ENCODE measurements around the gene SCARB2. TPM values are rescaled to one million over a fixed set of nuclear protein-coding genes. Genes with fewer than 3 reads are reported as not detected.
"Not testable (repeated sequence)": the region's sequence is repeated elsewhere in the genome, so short reads cannot be mapped to it uniquely, and the experiment has no call there.

Gene SCARB2, protein sequence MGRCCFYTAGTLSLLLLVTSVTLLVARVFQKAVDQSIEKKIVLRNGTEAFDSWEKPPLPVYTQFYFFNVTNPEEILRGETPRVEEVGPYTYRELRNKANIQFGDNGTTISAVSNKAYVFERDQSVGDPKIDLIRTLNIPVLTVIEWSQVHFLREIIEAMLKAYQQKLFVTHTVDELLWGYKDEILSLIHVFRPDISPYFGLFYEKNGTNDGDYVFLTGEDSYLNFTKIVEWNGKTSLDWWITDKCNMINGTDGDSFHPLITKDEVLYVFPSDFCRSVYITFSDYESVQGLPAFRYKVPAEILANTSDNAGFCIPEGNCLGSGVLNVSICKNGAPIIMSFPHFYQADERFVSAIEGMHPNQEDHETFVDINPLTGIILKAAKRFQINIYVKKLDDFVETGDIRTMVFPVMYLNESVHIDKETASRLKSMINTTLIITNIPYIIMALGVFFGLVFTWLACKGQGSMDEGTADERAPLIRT
- total RNA-seq, result 100 to 1,000 TPM; 102 to 112 TPM
- long read RNA-seq, full-length matches to known transcripts, result 129 of 145 reads
- long read RNA-seq, partial matches to known transcripts, result 12 of 145 reads
- long read RNA-seq, other reads (novel, unspliced or antisense), result 4 of 145 reads

GRCh38 chr4:76213415-76214176, at the start of gene SCARB2:
SCARB2 (minus strand) TSS chr4:76213824; CDS start chr4:76213543, 281 bp downstream.
- DNase-seq (peak; percentile 91), ATAC-seq (peak; percentile 95 to 96)
- intact Hi-C loops (cut with DNase I), result loop anchor here in 1 of 2 donors (5.0 kb wide), 1 partner anchor 66 kb away; the partner anchor contains the start of gene NUP54

DNA sequence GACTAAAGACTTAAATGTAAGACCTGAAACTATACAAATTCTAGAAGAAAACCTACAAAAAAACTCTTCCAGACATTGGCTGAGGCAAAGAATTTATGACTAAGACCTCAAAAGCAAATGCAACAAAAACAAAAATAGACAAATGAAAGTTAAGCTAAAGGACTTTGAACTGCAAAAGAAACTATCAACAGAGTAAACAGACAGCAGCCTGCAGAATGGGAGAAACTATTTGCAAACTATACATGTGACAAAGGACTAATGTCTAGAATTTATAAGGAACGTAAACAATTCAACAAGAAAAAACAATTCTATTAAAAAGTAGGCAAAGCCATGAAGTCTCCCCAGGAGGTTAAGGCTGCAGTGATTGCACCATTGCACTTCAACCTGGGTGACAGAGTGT, 46.9 kb upstream of the SCARB2 start:
- intact Hi-C loops (cut with DNase I), result no loop called here
- DNase-seq (no peak), ATAC-seq (no peak)

GRCh38 chr4:76257824-76258223, 44.2 kb upstream of the SCARB2 start:
- DNase-seq (no peak), ATAC-seq (no peak)
- intact Hi-C loops (cut with DNase I), result loop anchor here in 1 of 2 donors (10.0 kb wide), 1 partner anchor 117 kb away; no protein-coding TSS in a partner anchor

- intact Hi-C loops (cut with DNase I), result loop anchor here in 1 of 2 donors (10.0 kb wide), 1 partner anchor 118 kb away; no protein-coding TSS in a partner anchor
- ATAC-seq, result no peak
- DNase-seq, result no peak
These were observed 43.3 kb upstream of the SCARB2 start for GRCh38 chr4:76256968-76257367.

- intact Hi-C loops (cut with DNase I), result loop anchor here in 1 of 2 donors (10.0 kb wide), 1 partner anchor 119 kb away; no protein-coding TSS in a partner anchor
- DNase-seq (no peak), ATAC-seq (no peak)
These were observed 42.4 kb upstream of the SCARB2 start for GRCh38 chr4:76256032-76256431.

GRCh38 chr4:76253511-76253910, 39.9 kb upstream of the SCARB2 start:
- intact Hi-C loops (cut with DNase I), result loop anchor here in 1 of 2 donors (10.0 kb wide), 1 partner anchor 121 kb away; no protein-coding TSS in a partner anchor
- ATAC-seq (no peak), DNase-seq (no peak)

- intact Hi-C loops (cut with DNase I), result loop anchor here in 1 of 2 donors (10.0 kb wide), 1 partner anchor 123 kb away; no protein-coding TSS in a partner anchor
- DNase-seq, result no peak
These were observed 38.6 kb upstream of the SCARB2 start for GRCh38 chr4:76252271-76252653.

DNA sequence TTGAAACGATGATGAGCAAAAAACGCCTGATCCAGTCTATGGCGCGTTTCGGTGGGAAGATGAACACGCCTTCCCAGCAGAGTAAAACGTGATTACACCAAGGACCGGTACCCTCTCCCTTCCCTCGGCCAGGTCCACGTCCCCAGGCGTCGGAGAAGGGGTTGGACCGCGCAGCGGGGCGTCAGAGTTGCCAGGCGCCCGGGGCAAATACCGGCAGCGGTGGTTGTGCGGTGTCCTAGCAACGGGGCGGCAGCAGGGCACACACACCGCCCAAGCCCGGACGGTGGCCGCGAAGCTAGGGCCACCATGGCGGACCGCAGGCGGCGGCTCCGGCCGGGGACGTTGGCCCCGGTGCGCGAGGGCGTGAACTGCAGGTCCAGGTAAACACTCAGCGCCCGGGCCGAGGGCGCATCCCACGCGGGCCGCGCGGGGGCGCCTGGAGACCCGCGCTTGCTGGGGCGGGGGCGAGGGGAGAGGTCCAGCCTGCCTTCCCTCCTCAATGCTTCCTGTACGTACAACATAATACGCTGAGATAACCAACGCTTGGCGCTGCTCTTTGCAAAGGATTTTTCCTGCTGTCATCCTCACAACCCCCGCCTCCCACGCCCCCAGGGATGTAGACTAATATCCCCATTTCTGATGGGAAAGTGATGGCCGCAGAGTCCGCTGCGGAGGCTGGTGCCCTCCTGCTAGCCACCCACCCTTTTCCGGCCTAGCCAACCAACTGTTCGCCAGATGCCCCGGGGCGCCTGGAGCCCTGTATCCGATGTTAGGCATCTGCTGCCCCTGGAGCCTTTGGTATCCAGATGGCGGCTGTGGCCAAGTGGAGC, 38.0 kb upstream of the SCARB2 start, which contains the start of gene FAM47E:
Gene FAM47E (plus strand): TSS at position 281 of the 830 bp plus-strand sequence. CDS start 26 bp downstream, at position 307.
- ATAC-seq (peak; percentile 96 to 97), DNase-seq (peak; percentile 78)
- intact Hi-C loops (cut with DNase I), result loop anchor here in 1 of 2 donors (10.0 kb wide), 1 partner anchor 123 kb away; no protein-coding TSS in a partner anchor

More at GRCh38 chr4:76252271-76252653, 38.6 kb upstream of the SCARB2 start:
- ATAC-seq, result no peak

DNA sequence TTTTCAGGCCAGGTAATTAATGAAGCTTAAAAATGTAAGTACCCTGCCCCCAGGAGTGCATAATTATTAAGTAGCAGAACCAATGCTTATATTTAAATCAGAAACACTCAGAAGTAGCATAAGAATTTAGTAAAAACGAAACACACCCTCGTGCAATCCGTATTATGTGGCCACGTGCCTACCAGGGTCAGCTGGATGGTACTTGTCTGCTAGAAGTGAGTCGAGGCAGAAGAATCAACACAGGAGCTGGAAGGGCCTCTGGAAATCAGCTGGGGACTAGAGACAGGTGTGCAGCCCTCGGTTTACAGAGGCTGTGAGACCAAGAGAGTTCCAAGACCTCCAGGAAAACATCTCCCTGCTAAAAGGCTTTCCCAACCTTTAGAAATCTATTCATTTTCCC, 37.3 kb upstream of the SCARB2 start:
- intact Hi-C loops (cut with DNase I), result loop anchor here in 1 of 2 donors (10.0 kb wide), 1 partner anchor 124 kb away; no protein-coding TSS in a partner anchor
- no peak for DNase-seq
- peak in 1 of 2 donors; percentile 16 for ATAC-seq

DNA sequence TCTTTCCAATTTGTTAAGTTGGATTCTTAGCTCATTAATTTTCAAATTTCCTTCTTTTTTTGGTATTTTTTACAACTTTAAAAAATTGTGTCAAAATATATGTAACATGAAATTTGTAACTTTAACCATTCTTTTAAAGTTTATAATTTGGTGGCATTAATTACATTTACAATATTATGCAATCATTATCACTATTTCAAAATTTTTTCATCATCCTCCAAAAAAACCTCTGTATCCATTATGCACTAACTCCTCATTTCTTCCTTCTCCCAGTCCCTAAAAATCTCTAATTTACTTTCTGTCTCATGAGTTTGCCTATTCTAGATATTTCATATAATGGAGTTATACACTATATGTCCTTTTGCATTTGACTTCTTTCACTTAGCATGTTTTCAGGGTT, 33.2 kb upstream of the SCARB2 start:
- intact Hi-C loops (cut with DNase I), result no loop called here
- DNase-seq (no peak), ATAC-seq (no peak)

GRCh38 chr4:76246025-76246424, 32.4 kb upstream of the SCARB2 start:
- intact Hi-C loops (cut with DNase I), result no loop called here
- ATAC-seq (no peak), DNase-seq (no peak)

- intact Hi-C loops (cut with DNase I); ATAC-seq; DNase-seq: not testable (repeated sequence)
These were observed 30.3 kb upstream of the SCARB2 start for GRCh38 chr4:76243877-76244276.

DNA sequence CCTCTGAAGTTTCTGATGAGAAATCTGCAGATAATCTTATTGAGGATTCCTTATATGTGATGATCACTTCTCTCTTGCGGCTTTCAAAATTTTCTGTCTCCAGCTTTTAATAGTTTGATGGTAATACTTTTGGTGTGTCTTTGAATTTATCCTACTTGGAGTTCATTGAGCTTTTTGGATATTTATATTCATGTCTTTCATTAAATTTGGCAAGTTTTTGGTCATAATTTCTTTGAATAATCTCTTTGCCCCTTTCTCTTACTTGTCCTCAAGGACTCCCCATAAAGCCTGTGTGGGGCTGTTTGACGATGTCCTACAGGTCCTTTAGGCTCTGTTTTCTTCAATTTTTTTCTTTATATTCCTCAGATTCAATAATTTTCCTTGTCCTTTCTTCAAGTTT, 26.6 kb upstream of the SCARB2 start:
- DNase-seq, result no peak
- ATAC-seq, result no peak
- intact Hi-C loops (cut with DNase I), result no loop called here

DNA sequence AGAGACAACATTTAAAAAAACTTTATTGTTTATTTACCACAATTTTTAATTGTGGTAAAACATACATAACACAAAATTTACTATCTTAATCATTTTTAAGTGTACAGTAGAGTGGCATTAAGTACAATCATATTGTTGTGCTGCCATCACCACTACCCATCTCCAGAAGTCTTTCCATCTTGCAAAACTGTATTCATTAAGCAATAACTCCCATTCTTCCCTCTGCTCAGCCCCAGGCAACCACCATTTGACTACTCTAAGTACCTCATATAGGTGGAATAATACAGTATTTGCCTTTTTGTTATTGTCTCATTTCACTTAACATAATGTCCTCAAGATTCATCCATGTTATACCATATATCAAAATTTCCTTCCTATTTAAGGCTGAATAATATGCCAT, 25.1 kb upstream of the SCARB2 start:
- intact Hi-C loops (cut with DNase I), result no loop called here
- ATAC-seq (no peak), DNase-seq (no peak)

GRCh38 chr4:76238236-76238635, 24.6 kb upstream of the SCARB2 start:
- ATAC-seq (no peak), DNase-seq (no peak)
- intact Hi-C loops (cut with DNase I), result no loop called here

GRCh38 chr4:76235915-76236314, 22.3 kb upstream of the SCARB2 start:
- ATAC-seq (no peak), DNase-seq (no peak)
- intact Hi-C loops (cut with DNase I), result no loop called here

GRCh38 chr4:76235407-76235806, 21.8 kb upstream of the SCARB2 start:
- intact Hi-C loops (cut with DNase I), result no loop called here
- ATAC-seq (no peak), DNase-seq (no peak)

- DNase-seq (no peak), ATAC-seq (no peak)
- intact Hi-C loops (cut with DNase I), result no loop called here
These were observed 21.0 kb upstream of the SCARB2 start for GRCh38 chr4:76234679-76235044.
